GM13976 (cell line): ENCODE results near the gene ZNF284.
"Not testable (repeated sequence)": the region's sequence is repeated elsewhere in the genome, so short reads cannot be mapped to it uniquely, and the experiment has no call there.

Experiments
- DNase-seq: peaks from one replicate; pipeline ENCODE4 v3.0.0; 2012; ENCODE audit warnings: low spot score
- CTCF ChIP-seq: IDR thresholded peaks from 2 replicates; pipeline ENCODE4 v1.5.1; 2012; ENCODE audit warnings: borderline replicate concordance, mild to moderate bottlenecking; ENCODE audit not compliant: insufficient read depth; ENCODE audit errors: extremely low read depth, missing control alignments, control extremely low read depth
- in situ Hi-C: fragments of 300-500 bp; cut with MboI; formaldehyde crosslinking; loops from one replicate; pipeline ENCODE4 v1.12.0; 2022; ENCODE audit warnings: low sequenced_read_pairs, mixed read lengths, inconsistent platforms; ENCODE audit not compliant: unreplicated experiment

The ZNF284 gene

GRCh38 chr19:44109458-44109857 is 37.5 kb downstream of the ZNF284 start:
- in situ Hi-C loops, result no loop called here
- DNase-seq, result no peak
- TF ChIP-seq CTCF, result no peak

GRCh38 chr19:44111910-44112463 is 40.0 kb downstream of the ZNF284 start:
- DNase-seq, result no peak
- in situ Hi-C loops, result no loop called here

GRCh38 chr19:44112802-44113137 is 40.8 kb downstream of the ZNF284 start:
- in situ Hi-C loops, result no loop called here
- no peak for TF ChIP-seq CTCF
- DNase-seq, result peak; percentile 12

More at GRCh38 chr19:44111910-44112463, 40.0 kb downstream of the ZNF284 start:
- TF ChIP-seq CTCF, result no peak

- no peak for TF ChIP-seq CTCF
- peak; percentile 89 for DNase-seq
- in situ Hi-C loops, result no loop called here
Measured at GRCh38 chr19:44113138-44113783, 41.3 kb downstream of the ZNF284 start, which contains the start of gene ZNF225. Gene ZNF225 (plus strand): TSS chr19:44113399. CDS start chr19:44115828, 2,429 bp downstream.

- no peak for TF ChIP-seq CTCF
- peak; percentile 18 for DNase-seq
- in situ Hi-C loops, result no loop called here
Measured at GRCh38 chr19:44113784-44114390, 41.9 kb downstream of the ZNF284 start.

- in situ Hi-C loops, DNase-seq: not testable (repeated sequence)
Measured at GRCh38 chr19:44121162-44121561, 49.2 kb downstream of the ZNF284 start.

GRCh38 chr19:44131955-44132354 is 60.0 kb downstream of the ZNF284 start:
- TF ChIP-seq CTCF, result no peak

More at GRCh38 chr19:44131955-44132354, 60.0 kb downstream of the ZNF284 start:
- DNase-seq, result no peak
- in situ Hi-C loops, result no loop called here
